ENCODE data around the gene NUF2. TPM values are rescaled to one million over a fixed set of nuclear protein-coding genes. Genes with fewer than 3 reads are reported as not detected.

The NUF2 gene
- total and polyA plus RNA-seq, 10 of the 15 experiments (the other 5 are each of a cell fraction or from before 2014, with no cell fraction given) = 27.4 to 62.6 (median 49.1) TPM

- Histone ChIP-seq H3K9me3 (replicated peaks; ENCODE audit: control insufficient read depth, insufficient read depth, low read length) (no peaks in the 10 kb centered on the region), H3K79me2 (ENCODE audit: control insufficient read depth, insufficient read depth, low read length) (no peaks in the 10 kb centered on the region), H3K27me3 (replicated peaks in 1 of 2; ENCODE audit: control insufficient read depth in 2 of 2, insufficient read depth in 2 of 2, low read length in 1 of 2) (no peaks in the 10 kb centered on the region), H3K4me3 (no peak overlapping the region), H2AFZ (ENCODE audit: control insufficient read depth, low read depth, low read length) (no peak overlapping the region), H3K4me2 (ENCODE audit: control insufficient read depth, insufficient read depth) (no peak overlapping the region), H3K27ac (ENCODE audit: control insufficient read depth, insufficient read depth) (no peak overlapping the region), H4K20me1 (ENCODE audit: control insufficient read depth, insufficient read depth) (no peaks in the 10 kb centered on the region), H3K36me3 (ENCODE audit: control insufficient read depth in 2 of 2, insufficient read depth in 2 of 2, low read length in 1 of 2) (peaks cover 0 to 3% of the 10 kb centered on the region in 2 experiments; a peak in 1 of 4 replicates), H3K9ac (ENCODE audit: control insufficient read depth, insufficient read depth, low read length) (no peak overlapping the region), H3K4me1 (ENCODE audit: control insufficient read depth, insufficient read depth, low read length) (no peaks in the 10 kb centered on the region)
- FAIRE-seq = peak; percentile 41
- intact Hi-C loops (cut with micrococcal nuclease; ENCODE audit: unreplicated experiment) = no loop called here
- ChIA-PET CTCF (no interaction called here), SMC1A (ENCODE audit: uncharacterized antibody, unreplicated experiment) (no interaction called here), POLR2A (no interaction called here), RAD21 (ENCODE audit: unreplicated experiment) (interaction anchor here (0.6 to 1.4 kb wide), 2 partner anchors 8 to 70 kb away, joined by 3 read pairs; no protein-coding TSS in a partner anchor)
- no peak for ATAC-seq
- in situ Hi-C loops (cut with MboI) = no loop called here
- DNase-seq (ENCODE audit: low read depth, low spot score) = no peak
- WGBS (ENCODE audit: insufficient coverage, insufficient replicate concordance, low lambda C conversion rate, missing lambda C conversion rate) = 64% methylated on average over 5 of the region's 5 CpGs
- no TSS peak for BruUV-seq (replicated peaks)
- TF ChIP-seq ZNF207 (IDR thresholded peaks at IDR 0.05; ENCODE audit: borderline replicate concordance) (no peak), E4F1 (IDR thresholded peaks at IDR 0.05; ENCODE audit: borderline replicate concordance, partially characterized antibody) (no peak), TARDBP (IDR thresholded peaks at IDR 0.05; ENCODE audit: borderline replicate concordance) (no peak), IRF5 (IDR thresholded peaks at IDR 0.05; ENCODE audit: borderline replicate concordance) (no peak), CUX1 (IDR thresholded peaks at IDR 0.05; ENCODE audit: insufficient replicate concordance, low read depth, low read length) (no peak), CBFB (IDR thresholded peaks at IDR 0.05; ENCODE audit: low read depth) (no peak), NBN (IDR thresholded peaks at IDR 0.05) (no peak), PBX3 (IDR thresholded peaks at IDR 0.05; ENCODE audit: insufficient replicate concordance, low read depth, low read length) (no peak), ZNF384 (IDR thresholded peaks at IDR 0.05; ENCODE audit: borderline replicate concordance, low read depth, low read length) (no peak), YY1 (IDR thresholded peaks at IDR 0.05; ENCODE audit: low read depth, low read length) (no peak)
These were observed 14.1 kb upstream of the NUF2 start for GRCh38 chr1:163307479-163308171.

Measured in GM12878 (cell line).